ENCODE measurements around the gene TNIK.

Gene TNIK

GRCh38 chr3:171116365-171116764 is 343.8 kb downstream of the TNIK start:
- no peak for DNase-seq

GRCh38 chr3:171115667-171116066 is 344.5 kb downstream of the TNIK start:
- DNase-seq = no peak

GRCh38 chr3:171113716-171114115 is 346.5 kb downstream of the TNIK start:
- DNase-seq = no peak

- no peak for DNase-seq
Observed at GRCh38 chr3:171110715-171111114, 349.5 kb downstream of the TNIK start.

- DNase-seq = no peak
Observed at GRCh38 chr3:171108066-171108465, 352.1 kb downstream of the TNIK start.

- no peak for DNase-seq
Observed at GRCh38 chr3:171103185-171103584, 357.0 kb downstream of the TNIK start.

- no peak for DNase-seq
Observed at GRCh38 chr3:171101982-171102641, 358.1 kb downstream of the TNIK start.

GRCh38 chr3:171099911-171100310 is 360.3 kb downstream of the TNIK start:
- DNase-seq = no peak

- DNase-seq = no peak
Observed at GRCh38 chr3:171095063-171095462, 365.1 kb downstream of the TNIK start.

- DNase-seq = no peak
Observed at GRCh38 chr3:171094411-171094810, 365.8 kb downstream of the TNIK start.

- no peak for DNase-seq
Observed at GRCh38 chr3:171093462-171093861, 366.7 kb downstream of the TNIK start.

GRCh38 chr3:171092467-171092911 is 367.7 kb downstream of the TNIK start:
- DNase-seq = no peak

- no peak for DNase-seq
Observed at GRCh38 chr3:171090321-171090720, 369.9 kb downstream of the TNIK start.

GRCh38 chr3:171088964-171089754 is 371.0 kb downstream of the TNIK start:
- no peak for DNase-seq

- no peak for DNase-seq
Observed at GRCh38 chr3:171088496-171088895, 371.7 kb downstream of the TNIK start.

GRCh38 chr3:171086914-171087313 is 373.3 kb downstream of the TNIK start:
- no peak for DNase-seq

- no peak for DNase-seq
Observed at GRCh38 chr3:171077261-171077660, 382.9 kb downstream of the TNIK start.

- DNase-seq = no peak
Observed at GRCh38 chr3:171072432-171072831, 387.8 kb downstream of the TNIK start.

- no peak for DNase-seq
Observed at GRCh38 chr3:171068658-171069057, 391.5 kb downstream of the TNIK start.

- DNase-seq = no peak
Observed at GRCh38 chr3:171066206-171066605, 394.0 kb downstream of the TNIK start.

GRCh38 chr3:171065732-171066131 is 394.5 kb downstream of the TNIK start:
- DNase-seq = no peak

GRCh38 chr3:171064461-171064860 is 395.7 kb downstream of the TNIK start:
- no peak for DNase-seq

- no peak for DNase-seq
Observed at GRCh38 chr3:171061749-171062148, 398.5 kb downstream of the TNIK start.

- no peak for DNase-seq
Observed at GRCh38 chr3:171059978-171060377, 400.2 kb downstream of the TNIK start.
